Astrocyte of the spinal cord (primary cell): ENCODE data around the gene RNF40.

Source experiments
- DNase-seq: peaks from one replicate; pipeline ENCODE4 v3.0.0; 2011; ENCODE audit warnings: low read depth, low spot score
- H3K4me3 ChIP-seq: 2 replicates; pipeline ENCODE4 v1.5.1; 2011; ENCODE audit warnings: low read depth, mild to moderate bottlenecking, low read length, moderate library complexity
- in situ Hi-C: cut with HindIII; loops from 2 replicates; pipeline ENCODE4 v1.10.0; 2017; ENCODE audit warnings: low sequenced_read_pairs
- TF ChIP-seq, protein P1 (sequence below): IDR thresholded peaks from 2 replicates; pipeline ENCODE4 v1.5.1; 2012; ENCODE audit warnings: low read depth, mild to moderate bottlenecking, low read length, inconsistent platforms

The RNF40 gene

GRCh38 chr16:30722443-30722842, 39.7 kb upstream of the RNF40 start:
- in situ Hi-C loops = no loop called here
- no peak overlapping the region for H3K4me3 ChIP-seq

GRCh38 chr16:30722916-30723315, 39.2 kb upstream of the RNF40 start:
- no peak for DNase-seq
- in situ Hi-C loops = no loop called here
- no peak overlapping the region for H3K4me3 ChIP-seq
- TF ChIP-seq, protein P1, sequence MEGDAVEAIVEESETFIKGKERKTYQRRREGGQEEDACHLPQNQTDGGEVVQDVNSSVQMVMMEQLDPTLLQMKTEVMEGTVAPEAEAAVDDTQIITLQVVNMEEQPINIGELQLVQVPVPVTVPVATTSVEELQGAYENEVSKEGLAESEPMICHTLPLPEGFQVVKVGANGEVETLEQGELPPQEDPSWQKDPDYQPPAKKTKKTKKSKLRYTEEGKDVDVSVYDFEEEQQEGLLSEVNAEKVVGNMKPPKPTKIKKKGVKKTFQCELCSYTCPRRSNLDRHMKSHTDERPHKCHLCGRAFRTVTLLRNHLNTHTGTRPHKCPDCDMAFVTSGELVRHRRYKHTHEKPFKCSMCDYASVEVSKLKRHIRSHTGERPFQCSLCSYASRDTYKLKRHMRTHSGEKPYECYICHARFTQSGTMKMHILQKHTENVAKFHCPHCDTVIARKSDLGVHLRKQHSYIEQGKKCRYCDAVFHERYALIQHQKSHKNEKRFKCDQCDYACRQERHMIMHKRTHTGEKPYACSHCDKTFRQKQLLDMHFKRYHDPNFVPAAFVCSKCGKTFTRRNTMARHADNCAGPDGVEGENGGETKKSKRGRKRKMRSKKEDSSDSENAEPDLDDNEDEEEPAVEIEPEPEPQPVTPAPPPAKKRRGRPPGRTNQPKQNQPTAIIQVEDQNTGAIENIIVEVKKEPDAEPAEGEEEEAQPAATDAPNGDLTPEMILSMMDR = no peak

More at GRCh38 chr16:30722443-30722842, 39.7 kb upstream of the RNF40 start:
- TF ChIP-seq, protein P1 = no peak
- no peak for DNase-seq

- in situ Hi-C loops = no loop called here
These were observed 38.3 kb upstream of the RNF40 start for GRCh38 chr16:30723725-30724355.

DNA sequence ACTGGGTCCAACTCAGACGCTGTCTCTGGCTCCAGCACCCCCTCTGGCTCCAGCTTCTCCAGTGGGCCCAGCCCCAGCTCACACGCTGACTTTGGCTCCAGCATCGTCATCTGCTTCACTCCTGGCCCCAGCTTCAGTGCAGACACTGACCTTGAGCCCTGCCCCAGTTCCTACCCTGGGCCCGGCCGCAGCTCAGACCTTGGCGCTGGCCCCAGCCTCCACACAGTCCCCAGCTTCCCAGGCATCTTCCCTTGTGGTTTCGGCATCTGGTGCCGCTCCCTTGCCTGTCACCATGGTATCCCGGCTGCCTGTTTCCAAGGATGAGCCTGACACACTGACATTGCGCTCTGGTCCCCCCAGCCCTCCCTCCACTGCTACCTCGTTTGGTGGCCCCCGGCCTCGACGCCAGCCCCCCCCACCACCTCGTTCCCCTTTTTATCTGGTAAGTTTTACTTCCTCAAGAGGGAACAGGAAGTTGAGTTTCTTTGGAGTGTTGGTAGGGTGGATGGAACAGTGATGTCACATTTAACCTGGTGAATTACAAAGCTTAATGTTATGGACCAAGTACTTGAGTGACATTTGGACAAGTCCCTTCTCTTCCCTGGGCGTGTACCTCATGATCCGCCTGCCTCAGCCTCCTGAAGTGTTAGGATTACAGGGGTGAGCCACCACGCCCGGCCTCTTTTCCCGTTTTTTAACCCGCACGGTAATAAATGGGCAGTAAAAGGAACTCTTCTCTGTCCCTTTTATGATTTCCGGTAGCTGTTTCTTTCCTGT, 37.3 kb upstream of the RNF40 start:
- in situ Hi-C loops = no loop called here
- TF ChIP-seq, protein P1 = no peak
- DNase-seq = no peak
- H3K4me3 ChIP-seq = no peak overlapping the region

More at GRCh38 chr16:30723725-30724355, 38.3 kb upstream of the RNF40 start:
- H3K4me3 ChIP-seq = no peak overlapping the region
- no peak for DNase-seq
- TF ChIP-seq, protein P1 = no peak

DNA sequence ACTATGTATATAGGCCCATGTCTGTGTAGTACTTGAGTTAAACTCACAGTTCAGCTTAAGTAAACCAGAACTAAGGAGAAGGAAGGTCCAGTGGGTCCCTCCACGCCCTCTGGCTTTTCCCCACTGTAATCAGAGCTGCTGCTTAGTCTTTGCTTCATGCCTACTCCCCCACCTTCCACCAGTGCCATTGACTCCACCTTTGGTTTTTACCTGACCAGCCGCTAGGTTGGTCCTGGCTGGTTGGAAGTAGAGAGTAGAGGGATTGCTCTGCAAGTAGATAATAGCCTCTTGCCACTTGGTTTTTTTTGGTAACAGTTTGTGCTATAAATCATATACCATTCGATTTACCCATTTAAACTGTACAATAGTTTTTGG, 36.7 kb upstream of the RNF40 start:
- no peak for DNase-seq
- no peak overlapping the region for H3K4me3 ChIP-seq
- TF ChIP-seq, protein P1 = no peak
- in situ Hi-C loops = no loop called here

DNA sequence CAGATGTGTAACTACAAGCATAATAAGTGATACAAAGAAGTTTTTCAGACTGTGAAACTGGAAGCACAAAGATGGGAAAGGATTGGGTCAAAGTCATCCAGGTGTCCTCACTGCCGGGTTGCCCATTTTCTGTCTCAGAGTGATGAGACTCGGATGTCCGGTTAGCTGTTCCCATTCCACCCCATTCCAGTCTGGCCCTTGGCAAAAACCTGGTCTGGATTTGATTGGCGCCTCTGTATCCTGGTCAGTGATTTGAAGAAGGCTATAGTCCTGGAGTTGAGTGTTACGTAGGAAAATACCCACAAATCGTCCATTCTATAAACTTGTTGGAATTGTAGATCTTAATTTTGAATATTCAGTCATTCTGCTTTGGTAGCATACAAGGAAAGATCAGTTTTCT, 33.8 kb upstream of the RNF40 start:
- TF ChIP-seq, protein P1 = no peak
- in situ Hi-C loops = no loop called here
- no peak overlapping the region for H3K4me3 ChIP-seq
- DNase-seq = no peak
